Kidney (tissue), 14 donors: ENCODE data around the gene LIPN. TPM values are rescaled to one million over a fixed set of nuclear protein-coding genes. Genes with fewer than 3 reads are reported as not detected.

Experiments
- DNase-seq, 5 donors: peaks; one replicate each; pipeline ENCODE4 v3.0.0-alpha.2; 2013 to 2020
- FAIRE-seq: peaks from 2 replicates; lab custom pipeline; 2012; peaks lifted over from hg19 to GRCh38; lab: Jason Lieb, UNC
- H3K27ac ChIP-seq, 2 donors: one replicate each; pipeline ENCODE4 v1.7.0; 2013; ENCODE audit warnings: low read depth in 2 of 2, low read length in 2 of 2, inconsistent platforms in 1 of 2
- H3K27me3 ChIP-seq: one replicate; pipeline ENCODE4 v1.7.1; 2013; ENCODE audit warnings: low read length, inconsistent platforms; ENCODE audit not compliant: control insufficient read depth, insufficient read depth
- H3K36me3 ChIP-seq, 3 donors: one replicate each; pipeline versions ENCODE4 v1.7.0 to v1.7.1; 2013; ENCODE audit warnings: low read length in 3 of 3, control low read depth in 1 of 3, inconsistent platforms in 1 of 3; ENCODE audit not compliant: insufficient read depth in 3 of 3, control insufficient read depth in 2 of 3
- H3K4me1 ChIP-seq, 3 donors: one replicate each; pipeline versions ENCODE4 v1.7.0 to v1.7.1; 2013; ENCODE audit warnings: low read length in 3 of 3, inconsistent platforms in 1 of 3, low read depth in 1 of 3; ENCODE audit not compliant: control insufficient read depth in 2 of 3, insufficient read depth in 2 of 3
- H3K4me3 ChIP-seq, 3 donors: one replicate each; pipeline versions ENCODE4 v1.7.0 to v1.8.1; 2013; ENCODE audit warnings: low read length in 3 of 3, control low read depth in 1 of 3, inconsistent platforms in 1 of 3
- H3K9ac ChIP-seq, 3 donors: one replicate each; pipeline versions ENCODE4 v1.7.0 to v1.7.1; 2013; ENCODE audit warnings: low read length in 3 of 3, control low read depth in 1 of 3, inconsistent platforms in 1 of 3
- H3K9me3 ChIP-seq, 3 donors: one replicate each; pipeline versions ENCODE4 v1.7.0 to v1.7.1; 2013; ENCODE audit warnings: low read length in 3 of 3, control low read depth in 1 of 3, inconsistent platforms in 1 of 3; ENCODE audit not compliant: control insufficient read depth in 2 of 3, insufficient read depth in 1 of 3
- CTCF ChIP-seq: IDR thresholded peaks from 3 replicates; pipeline ENCODE4 v1.5.1; 2012; ENCODE audit warnings: mild to moderate bottlenecking, moderate library complexity, borderline replicate concordance; ENCODE audit not compliant: insufficient read depth; ENCODE audit errors: extremely low read depth
- intact Hi-C: fragments of 100-400 bp; cut with DNase I; formaldehyde crosslinking; loops from one replicate; pipeline ENCODE4 v1.11.1; 2022
- polyA plus RNA-seq: library from polyadenylated mRNA; stranded (reverse); fragments of 350-450 nt; fragmentation: Illumina TruSeq; extraction: RNeasy Lipid Tissue Mini Kit (QIAGEN cat#74804); gene quantifications from one replicate; pipeline ENCODE4 v1.2.3, GENCODE V29; 2014; ENCODE audit warnings: low read depth, low replicate concordance; ENCODE audit not compliant: insufficient read depth
- total RNA-seq: library from RNA; stranded (reverse); fragmentation: NEBNext Ultra II Directional; extraction: Animal tissue kit (Norgen Biotek cat#: 25700); gene quantifications from one replicate; pipeline ENCODE4 v1.2.1, GENCODE V29; 2021
- donor health status: control.
- donor health status: control.
- donor health status: control.
- donor health status: control.
- donor health status: control.
- donor health status: DM: yes; HTN: yes; CAD: no.
- donor health status: Normal renal cell carcinoma (clear cell type).

LIPN gene
- total and polyA plus RNA-seq, 2 donors from 2014 or later: 0.41 TPM; not detected in 1

GRCh38 chr10:88794731-88795130 is 34.9 kb downstream of the LIPN start:
- intact Hi-C loops: no loop called here
- Histone ChIP-seq H3K9me3 (no peaks in the 10 kb centered on the region), H3K27ac (no peak overlapping the region), H3K36me3 (no peaks in the 10 kb centered on the region), H3K27me3 (no peaks in the 10 kb centered on the region), H3K4me3 (no peak overlapping the region), H3K9ac (no peak overlapping the region), H3K4me1 (no peaks in the 10 kb centered on the region)
- no peak for DNase-seq
- FAIRE-seq: no peak
- no peak for TF ChIP-seq CTCF

GRCh38 chr10:88800152-88801125 is 40.6 kb downstream of the LIPN start:
- Histone ChIP-seq H3K4me1 (no peaks in the 10 kb centered on the region), H3K27me3 (no peaks in the 10 kb centered on the region), H3K9ac (no peak overlapping the region), H3K27ac (no peak overlapping the region), H3K4me3 (no peak overlapping the region), H3K9me3 (no peaks in the 10 kb centered on the region), H3K36me3 (no peaks in the 10 kb centered on the region)
- FAIRE-seq (no peak), DNase-seq (no peak)
- intact Hi-C loops: no loop called here
- no peak for TF ChIP-seq CTCF

GRCh38 chr10:88802523-88803285 is 42.9 kb downstream of the LIPN start, which contains the start of gene LIPM:
TSS of gene LIPM (plus strand) at chr10:88802730. CDS start at chr10:88802897, 167 bp downstream.
- H3K27ac ChIP-seq: no peak within 1 kb of the TSS
- FAIRE-seq (no peak), DNase-seq (no peak)
- no peak within 1 kb of the TSS for H3K9ac ChIP-seq
- no peaks in the 10 kb centered on the region for H3K9me3 ChIP-seq
- no peaks in the 10 kb centered on the region for H3K27me3 ChIP-seq
- TF ChIP-seq CTCF: no peak
- no peaks in the 10 kb centered on the region for H3K36me3 ChIP-seq
- no peaks in the 10 kb centered on the region for H3K4me1 ChIP-seq
- intact Hi-C loops: no loop called here
- H3K4me3 ChIP-seq: no peak within 1 kb of the TSS
